HepG2 (cell line): ENCODE data around the gene CRHR1. TPM values are rescaled to one million over a fixed set of nuclear protein-coding genes. Genes with fewer than 3 reads are reported as not detected.

Experiments
- ARHGAP35 ChIP-seq: sonication (generic); formaldehyde crosslinking; IDR thresholded peaks from 2 replicates; pipeline ENCODE4 v1.9.0; 2022; ENCODE audit warnings: mild to moderate bottlenecking, inconsistent platforms, moderate library complexity, missing genetic modification reagents, borderline replicate concordance
- ARNT2 ChIP-seq: sonication (generic); formaldehyde crosslinking; IDR thresholded peaks from 2 replicates; pipeline ENCODE4 v1.8.0; 2022; ENCODE audit warnings: mild to moderate bottlenecking, low read depth, missing genetic modification reagents, moderate library complexity
- CBX1 ChIP-seq: IDR thresholded peaks from one replicate; pipeline ENCODE4 v1.6.1; 2016; ENCODE audit warnings: antibody characterized with exemption, low read depth
- FOXA1 ChIP-seq, 2 experiments: fragments of 450-650 bp in 1 of 2; sonication (generic) in 1 of 2; formaldehyde crosslinking in 1 of 2; IDR thresholded peaks; 2 replicates each; pipeline versions ENCODE4 v1.4.0 to v1.6.1; 2016 to 2020; ENCODE audit warnings: missing genetic modification reagents in 1 of 2
- KMT2A ChIP-seq: sonication (generic); formaldehyde crosslinking; IDR thresholded peaks from 2 replicates; pipeline ENCODE4 v1.4.0; 2020; ENCODE audit warnings: missing genetic modification reagents
- MED13 ChIP-seq: sonication (generic); formaldehyde crosslinking; IDR thresholded peaks from 2 replicates; pipeline ENCODE4 v1.5.0; 2020; ENCODE audit warnings: missing genetic modification reagents
- NCOA1 ChIP-seq: sonication (generic); formaldehyde crosslinking; IDR thresholded peaks from 2 replicates; pipeline ENCODE4 v1.9.0; 2021; ENCODE audit warnings: missing genetic modification reagents
- PITX1 ChIP-seq: sonication (generic); formaldehyde crosslinking; IDR thresholded peaks from 2 replicates; pipeline ENCODE4 v1.5.1; 2020; ENCODE audit warnings: mild to moderate bottlenecking, missing genetic modification reagents
- SRSF1 ChIP-seq: fragments of 200-400 bp; formaldehyde crosslinking; optimal IDR thresholded peaks from 2 replicates; pipeline ENCODE3; 2017; ENCODE audit warnings: mild to moderate bottlenecking, low read depth, low read length, moderate library complexity
- ZKSCAN8 ChIP-seq: IDR thresholded peaks from 2 replicates; pipeline ENCODE4 v1.6.1; 2016; ENCODE audit warnings: borderline replicate concordance, missing genetic modification reagents, missing compliant biosample characterization
- ZNF121 ChIP-seq: sonication (generic); formaldehyde crosslinking; IDR thresholded peaks from 2 replicates; pipeline ENCODE4 v1.5.0; 2020; ENCODE audit warnings: mild to moderate bottlenecking, missing genetic modification reagents
- ZNF143 ChIP-seq: sonication (generic); formaldehyde crosslinking; IDR thresholded peaks from 2 replicates; pipeline ENCODE4 v1.4.0; 2020; ENCODE audit warnings: missing genetic modification reagents
- ZNF207 ChIP-seq: fragments of 450-650 bp; IDR thresholded peaks from 2 replicates; pipeline ENCODE4 v1.6.1; 2016; ENCODE audit warnings: antibody characterized with exemption, borderline replicate concordance
- ZNF225 ChIP-seq: sonication (generic); formaldehyde crosslinking; IDR thresholded peaks from 2 replicates; pipeline ENCODE4 v1.4.0; 2020; ENCODE audit warnings: mild to moderate bottlenecking, missing genetic modification reagents
- ZNF329 ChIP-seq: sonication (generic); formaldehyde crosslinking; IDR thresholded peaks from 2 replicates; pipeline ENCODE4 v1.9.0; 2021; ENCODE audit warnings: low read depth, mild to moderate bottlenecking, missing genetic modification reagents
- ZNF34 ChIP-seq: sonication (generic); formaldehyde crosslinking; IDR thresholded peaks from 2 replicates; pipeline ENCODE4 v1.4.0; 2020; ENCODE audit warnings: mild to moderate bottlenecking, missing genetic modification reagents, borderline replicate concordance
- ZNF350 ChIP-seq: sonication (generic); formaldehyde crosslinking; IDR thresholded peaks from 2 replicates; pipeline ENCODE4 v1.4.0; 2020; ENCODE audit warnings: mild to moderate bottlenecking, low read depth, missing genetic modification reagents, borderline replicate concordance
- ZNF460 ChIP-seq: sonication (generic); formaldehyde crosslinking; IDR thresholded peaks from 2 replicates; pipeline ENCODE4 v1.5.1; 2020; ENCODE audit warnings: missing genetic modification reagents, mild to moderate bottlenecking, borderline replicate concordance
- ZNF768 ChIP-seq: sonication (generic); formaldehyde crosslinking; IDR thresholded peaks from 2 replicates; pipeline ENCODE4 v1.4.0; 2020; ENCODE audit warnings: missing genetic modification reagents
- polyA plus RNA-seq, 8 experiments: library from polyadenylated mRNA; depleted of rRNA in 3 of 8; stranded (reverse) in 7 of 8; unstranded in 1 of 8; fragments of >200 nt; fragmentation: Illumina TruSeq in 4 of 8; extraction: Trizol in 4 of 8; gene quantifications; 2 replicates each; pipeline versions ENCODE4 v1.2.1 to v1.2.3, GENCODE V29; 2011 to 2016; ENCODE audit warnings: low read depth in 4 of 8, missing spikeins in 1 of 8, mixed read lengths in 1 of 8; ENCODE audit not compliant: insufficient read depth in 1 of 8
- total RNA-seq, 5 experiments: library from RNA; depleted of rRNA; stranded (reverse); fragments of >200 nt; fragmentation: Illumina TruSeq; extraction: Trizol; gene quantifications; 2 replicates each; pipeline ENCODE4 v1.2.3, GENCODE V29; 2016; ENCODE audit warnings: low read depth in 1 of 5
- TF ChIP-seq, protein P1 (sequence below): sonication (generic); formaldehyde crosslinking; IDR thresholded peaks from 2 replicates; pipeline ENCODE4 v1.8.1; 2022; ENCODE audit warnings: low read depth, mild to moderate bottlenecking, missing genetic modification reagents
- TF ChIP-seq, protein P2 (sequence below): sonication (generic); formaldehyde crosslinking; IDR thresholded peaks from 2 replicates; pipeline ENCODE4 v1.5.0; 2020; ENCODE audit warnings: missing genetic modification reagents
- TF ChIP-seq, protein P3 (sequence below): sonication (generic); formaldehyde crosslinking; IDR thresholded peaks from 2 replicates; pipeline ENCODE4 v1.4.0; 2020; ENCODE audit warnings: missing genetic modification reagents, mild to moderate bottlenecking, borderline replicate concordance

The CRHR1 gene
- total and polyA plus RNA-seq, 2 of the 13 experiments (the other 11 are each of a cell fraction or from before 2014, with no cell fraction given) = not detected

DNA sequence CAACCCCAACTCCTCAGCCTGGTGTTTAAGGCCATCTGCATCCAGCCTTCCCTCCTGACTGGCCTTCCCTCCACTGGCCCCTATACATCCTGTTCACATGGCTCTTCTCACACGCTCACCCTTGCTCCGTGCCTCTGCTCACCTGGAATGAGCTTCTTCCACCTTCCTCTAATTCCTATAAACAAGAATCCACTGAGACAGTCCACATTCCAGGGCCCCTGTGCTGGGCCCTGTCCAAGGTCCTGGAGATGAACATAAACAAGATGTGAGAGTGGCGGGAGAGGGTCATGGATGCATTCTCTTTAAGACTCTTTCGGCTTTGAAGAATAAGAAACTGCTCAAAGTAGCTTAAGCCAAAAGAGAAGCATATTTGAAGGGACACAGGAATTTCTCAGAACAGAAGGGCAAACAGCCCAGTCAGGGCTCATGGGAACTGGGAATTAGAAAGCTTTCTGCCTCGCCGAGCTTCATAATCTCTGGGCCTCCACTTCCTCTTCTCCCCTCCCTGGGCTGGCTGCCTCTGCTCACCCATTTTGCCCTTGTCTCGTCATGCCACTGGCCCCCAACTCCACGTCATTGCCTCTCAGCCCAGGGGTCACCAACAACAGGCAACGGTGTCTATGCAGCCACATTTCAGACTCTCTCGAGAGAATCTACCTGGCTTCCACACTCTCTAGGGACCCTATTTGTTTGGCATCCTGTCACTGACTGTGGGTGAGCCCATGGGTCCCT, 74.0 kb downstream of the CRHR1 start (continued):
- TF ChIP-seq, protein P1, sequence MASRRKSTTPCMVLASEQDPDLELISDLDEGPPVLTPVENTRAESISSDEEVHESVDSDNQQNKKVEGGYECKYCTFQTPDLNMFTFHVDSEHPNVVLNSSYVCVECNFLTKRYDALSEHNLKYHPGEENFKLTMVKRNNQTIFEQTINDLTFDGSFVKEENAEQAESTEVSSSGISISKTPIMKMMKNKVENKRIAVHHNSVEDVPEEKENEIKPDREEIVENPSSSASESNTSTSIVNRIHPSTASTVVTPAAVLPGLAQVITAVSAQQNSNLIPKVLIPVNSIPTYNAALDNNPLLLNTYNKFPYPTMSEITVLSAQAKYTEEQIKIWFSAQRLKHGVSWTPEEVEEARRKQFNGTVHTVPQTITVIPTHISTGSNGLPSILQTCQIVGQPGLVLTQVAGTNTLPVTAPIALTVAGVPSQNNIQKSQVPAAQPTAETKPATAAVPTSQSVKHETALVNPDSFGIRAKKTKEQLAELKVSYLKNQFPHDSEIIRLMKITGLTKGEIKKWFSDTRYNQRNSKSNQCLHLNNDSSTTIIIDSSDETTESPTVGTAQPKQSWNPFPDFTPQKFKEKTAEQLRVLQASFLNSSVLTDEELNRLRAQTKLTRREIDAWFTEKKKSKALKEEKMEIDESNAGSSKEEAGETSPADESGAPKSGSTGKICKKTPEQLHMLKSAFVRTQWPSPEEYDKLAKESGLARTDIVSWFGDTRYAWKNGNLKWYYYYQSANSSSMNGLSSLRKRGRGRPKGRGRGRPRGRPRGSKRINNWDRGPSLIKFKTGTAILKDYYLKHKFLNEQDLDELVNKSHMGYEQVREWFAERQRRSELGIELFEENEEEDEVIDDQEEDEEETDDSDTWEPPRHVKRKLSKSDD (CRISPR knock-in tag) = no peak
- TF ChIP-seq NCOA1 (CRISPR knock-in tag) (no peak), ZNF768 (CRISPR knock-in tag) (no peak), ZNF121 (CRISPR knock-in tag) (no peak), ZNF34 (CRISPR knock-in tag) (no peak), PITX1 (CRISPR knock-in tag) (no peak), ZNF207 (no peak), CBX1 (no peak), ZNF460 (CRISPR knock-in tag) (no peak), ARNT2 (no peak), ZNF143 (CRISPR knock-in tag) (no peak), ZKSCAN8 (CRISPR knock-in tag) (no peak; the same call in 1 of the 2 replicates), FOXA1 (IDR thresholded peaks at IDR 0.05) (no peak), FOXA1 (CRISPR knock-in tag; IDR thresholded peaks at IDR 0.05) (no peak), ZNF225 (no peak; the same call in 1 of the 2 replicates), MED13 (no peak), ARHGAP35 (no peak), ZNF350 (CRISPR knock-in tag) (no peak), ZNF329 (CRISPR knock-in tag) (no peak), SRSF1 (no peak), KMT2A (CRISPR knock-in tag) (0 out of 2 replicates have a peak, but pooled peaks have one; percentile 30)
- TF ChIP-seq, protein P2, sequence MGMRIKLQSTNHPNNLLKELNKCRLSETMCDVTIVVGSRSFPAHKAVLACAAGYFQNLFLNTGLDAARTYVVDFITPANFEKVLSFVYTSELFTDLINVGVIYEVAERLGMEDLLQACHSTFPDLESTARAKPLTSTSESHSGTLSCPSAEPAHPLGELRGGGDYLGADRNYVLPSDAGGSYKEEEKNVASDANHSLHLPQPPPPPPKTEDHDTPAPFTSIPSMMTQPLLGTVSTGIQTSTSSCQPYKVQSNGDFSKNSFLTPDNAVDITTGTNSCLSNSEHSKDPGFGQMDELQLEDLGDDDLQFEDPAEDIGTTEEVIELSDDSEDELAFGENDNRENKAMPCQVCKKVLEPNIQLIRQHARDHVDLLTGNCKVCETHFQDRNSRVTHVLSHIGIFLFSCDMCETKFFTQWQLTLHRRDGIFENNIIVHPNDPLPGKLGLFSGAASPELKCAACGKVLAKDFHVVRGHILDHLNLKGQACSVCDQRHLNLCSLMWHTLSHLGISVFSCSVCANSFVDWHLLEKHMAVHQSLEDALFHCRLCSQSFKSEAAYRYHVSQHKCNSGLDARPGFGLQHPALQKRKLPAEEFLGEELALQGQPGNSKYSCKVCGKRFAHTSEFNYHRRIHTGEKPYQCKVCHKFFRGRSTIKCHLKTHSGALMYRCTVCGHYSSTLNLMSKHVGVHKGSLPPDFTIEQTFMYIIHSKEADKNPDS (CRISPR knock-in tag) = no peak
- TF ChIP-seq, protein P3, sequence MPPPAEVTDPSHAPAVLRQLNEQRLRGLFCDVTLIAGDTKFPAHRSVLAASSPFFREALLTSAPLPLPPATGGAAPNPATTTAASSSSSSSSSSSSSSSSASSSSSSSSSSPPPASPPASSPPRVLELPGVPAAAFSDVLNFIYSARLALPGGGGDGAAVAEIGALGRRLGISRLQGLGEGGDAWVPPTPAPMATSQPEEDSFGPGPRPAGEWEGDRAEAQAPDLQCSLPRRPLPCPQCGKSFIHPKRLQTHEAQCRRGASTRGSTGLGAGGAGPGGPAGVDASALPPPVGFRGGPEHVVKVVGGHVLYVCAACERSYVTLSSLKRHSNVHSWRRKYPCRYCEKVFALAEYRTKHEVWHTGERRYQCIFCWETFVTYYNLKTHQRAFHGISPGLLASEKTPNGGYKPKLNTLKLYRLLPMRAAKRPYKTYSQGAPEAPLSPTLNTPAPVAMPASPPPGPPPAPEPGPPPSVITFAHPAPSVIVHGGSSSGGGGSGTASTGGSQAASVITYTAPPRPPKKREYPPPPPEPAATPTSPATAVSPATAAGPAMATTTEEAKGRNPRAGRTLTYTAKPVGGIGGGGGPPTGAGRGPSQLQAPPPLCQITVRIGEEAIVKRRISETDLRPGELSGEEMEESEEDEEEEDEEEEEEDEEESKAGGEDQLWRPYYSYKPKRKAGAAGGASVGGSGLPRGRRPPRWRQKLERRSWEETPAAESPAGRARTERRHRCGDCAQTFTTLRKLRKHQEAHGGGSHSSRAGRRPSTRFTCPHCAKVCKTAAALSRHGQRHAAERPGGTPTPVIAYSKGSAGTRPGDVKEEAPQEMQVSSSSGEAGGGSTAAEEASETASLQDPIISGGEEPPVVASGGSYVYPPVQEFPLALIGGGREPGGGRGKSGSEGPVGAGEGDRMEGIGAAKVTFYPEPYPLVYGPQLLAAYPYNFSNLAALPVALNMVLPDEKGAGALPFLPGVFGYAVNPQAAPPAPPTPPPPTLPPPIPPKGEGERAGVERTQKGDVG (CRISPR knock-in tag) = no peak
